AG09319 (cell line): ENCODE results near the gene KLF11.

Source experiments
- DNase-seq: peaks from one replicate; pipeline ENCODE4 v3.0.0-alpha.2; 2010; ENCODE audit warnings: low read depth; ENCODE audit errors: extremely low read depth
- CTCF ChIP-seq: IDR thresholded peaks from 2 replicates; pipeline ENCODE4 v1.5.1; 2011; ENCODE audit warnings: low read depth, mild to moderate bottlenecking, inconsistent platforms, low read length, moderate library complexity

The KLF11 gene

GRCh38 chr2:10075571-10076209, 32.3 kb downstream of the KLF11 start:
- no peak for TF ChIP-seq CTCF
- no peak for DNase-seq

- no peak for TF ChIP-seq CTCF
- DNase-seq: no peak
Measured at GRCh38 chr2:10076511-10076910, 33.2 kb downstream of the KLF11 start.

GRCh38 chr2:10076988-10077527, 33.7 kb downstream of the KLF11 start:
- no peak for DNase-seq
- TF ChIP-seq CTCF: no peak

GRCh38 chr2:10078001-10078400, 34.7 kb downstream of the KLF11 start:
- DNase-seq: no peak
- no peak for TF ChIP-seq CTCF

GRCh38 chr2:10078704-10079265, 35.4 kb downstream of the KLF11 start:
- no peak for TF ChIP-seq CTCF
- DNase-seq: no peak

GRCh38 chr2:10079266-10079869, 36.0 kb downstream of the KLF11 start:
- peak; percentile 20 for DNase-seq
- TF ChIP-seq CTCF: no peak

- no peak for DNase-seq
- no peak; the same call in 1 of the 2 replicates for TF ChIP-seq CTCF
Measured at GRCh38 chr2:10079870-10080535, 36.7 kb downstream of the KLF11 start, which contains the start of gene CYS1. Gene CYS1 (minus strand): TSS chr2:10080411. CDS start chr2:10080223, 188 bp downstream.
